Measurements from ENCODE around the gene C11orf16.
"Not testable (repeated sequence)": the region's sequence is repeated elsewhere in the genome, so short reads cannot be mapped to it uniquely, and the experiment has no call there.

Gene C11orf16

DNA sequence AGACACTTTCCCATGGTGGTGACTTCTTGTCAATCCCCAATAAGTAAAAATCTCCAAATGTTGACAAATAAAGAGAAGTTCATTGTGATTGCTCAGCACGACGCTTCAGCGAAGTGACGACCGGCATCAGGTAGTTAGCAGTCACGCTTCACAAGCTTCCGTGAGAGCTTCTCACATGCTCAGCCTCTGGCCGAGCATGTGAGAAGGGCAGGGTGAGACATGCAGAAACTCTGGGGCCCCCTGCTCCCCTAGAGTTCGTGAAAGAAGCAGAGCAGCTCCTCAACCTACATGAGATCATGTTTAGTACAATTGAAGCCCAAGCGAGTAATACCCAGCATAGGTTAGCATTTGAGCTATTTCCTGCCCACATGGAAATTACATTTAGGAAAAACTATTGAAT lies 4.4 kb upstream of the C11orf16 start:
- CTCF ChIA-PET: interaction anchor here (1.2 to 1.3 kb wide), 2 partner anchors 22 to 25 kb away, joined by 3 to 4 read pairs; no protein-coding TSS in a partner anchor
- no peak overlapping the region for H3K27ac ChIP-seq (ENCODE audit: extremely low read depth, low read depth, low read length)
- POLR2A ChIA-PET: no interaction called here

GRCh38 chr11:8935789-8936188 lies 3.0 kb upstream of the C11orf16 start:
- POLR2A ChIA-PET: interaction anchor here (1.3 to 1.5 kb wide), 2 partner anchors 22 to 24 kb away, joined by 3 to 4 read pairs; no protein-coding TSS in a partner anchor
- CTCF ChIA-PET; H3K9me3 ChIP-seq (ENCODE audit: control insufficient read depth, insufficient read depth, low read depth, low read length); H3K27ac ChIP-seq (ENCODE audit: extremely low read depth, low read depth, low read length); H3K4me1 ChIP-seq (ENCODE audit: control insufficient read depth, insufficient read depth, low read length); H3K4me3 ChIP-seq (ENCODE audit: low read depth, low read length); H3K36me3 ChIP-seq (ENCODE audit: control insufficient read depth in 2 of 2, insufficient read depth in 1 of 2, low read length in 2 of 2): not testable (repeated sequence)
- TF ChIP-seq ZNF121 (tag by site-specific recombination; IDR thresholded peaks at IDR 0.05): peak; percentile 78

More for the DNA sequence above, 4.4 kb upstream of the C11orf16 start:
- Histone ChIP-seq H3K4me3 (ENCODE audit: low read depth, low read length) (no peak overlapping the region), H3K36me3 (ENCODE audit: control insufficient read depth in 2 of 2, insufficient read depth in 1 of 2, low read length in 2 of 2) (no peaks in the 10 kb centered on the region), H3K9me3 (ENCODE audit: control insufficient read depth, insufficient read depth, low read depth, low read length) (no peaks in the 10 kb centered on the region), H3K4me1 (ENCODE audit: control insufficient read depth, insufficient read depth, low read length) (no peaks in the 10 kb centered on the region)
- no peak for TF ChIP-seq ZNF629 (tag by site-specific recombination; IDR thresholded peaks at IDR 0.05)

DNA sequence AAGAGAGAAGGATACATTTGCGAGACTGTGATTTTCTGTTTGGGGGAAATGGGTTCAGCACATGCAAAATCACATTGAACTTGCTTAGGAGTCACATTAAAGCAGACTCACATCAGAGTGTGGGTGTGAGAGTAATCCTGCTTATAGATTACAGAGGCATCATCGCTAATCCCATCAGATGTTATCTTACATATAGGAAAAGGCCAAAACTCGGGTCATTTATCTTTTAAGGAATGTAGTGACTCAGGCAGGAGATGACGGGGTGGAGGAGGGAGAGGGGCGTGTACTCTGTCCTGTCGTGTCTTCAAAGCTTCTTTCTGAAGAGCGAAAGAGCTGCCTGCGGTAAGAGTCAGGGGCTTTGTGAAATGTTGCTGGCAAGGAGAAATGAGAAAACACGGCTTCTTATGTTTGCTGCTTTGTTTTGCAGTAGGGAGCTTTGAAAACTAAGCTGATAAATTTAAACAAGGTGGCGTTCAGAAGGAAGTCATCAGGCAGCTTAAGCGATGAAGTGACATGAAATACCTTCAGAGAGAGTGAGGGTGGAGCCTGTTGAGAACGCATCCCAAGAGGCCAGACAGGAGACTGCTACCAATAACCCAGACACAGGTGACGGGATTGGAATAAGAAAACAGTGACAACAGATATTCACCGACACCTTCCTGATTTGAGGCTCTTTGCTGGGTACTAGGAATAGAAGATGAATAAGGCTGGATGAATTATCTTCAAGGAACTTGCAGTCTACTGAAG lies 2.2 kb upstream of the C11orf16 start:
- Histone ChIP-seq H3K36me3 (ENCODE audit: control insufficient read depth in 2 of 2, insufficient read depth in 1 of 2, low read length in 2 of 2) (no peaks in the 10 kb centered on the region), H3K4me3 (ENCODE audit: low read depth, low read length) (peak overlapping the region; percentile 13), H3K9me3 (ENCODE audit: control insufficient read depth, insufficient read depth, low read depth, low read length) (no peaks in the 10 kb centered on the region), H3K27ac (ENCODE audit: extremely low read depth, low read depth, low read length) (no peak overlapping the region), H3K4me1 (ENCODE audit: control insufficient read depth, insufficient read depth, low read length) (no peaks in the 10 kb centered on the region)
- POLR2A ChIA-PET: interaction anchor here (1.3 to 1.5 kb wide), 2 partner anchors 21 to 24 kb away, joined by 3 to 4 read pairs; no protein-coding TSS in a partner anchor
- CTCF ChIA-PET: interaction anchor here (0.7 kb wide), 1 partner anchor 31 kb away, joined by 3 read pairs; no protein-coding TSS in a partner anchor
- TF ChIP-seq ZFHX2 (tag by site-specific recombination; conservative IDR thresholded peaks at IDR 0.05) (peak; percentile 46), ZNF311 (tag by site-specific recombination; IDR thresholded peaks at IDR 0.05; ENCODE audit: borderline replicate concordance) (no peak), ZNF529 (tag by site-specific recombination; IDR thresholded peaks at IDR 0.05; ENCODE audit: insufficient replicate concordance) (no peak), PBX3 (CRISPR knock-in tag; IDR thresholded peaks at IDR 0.05) (no peak), KLF9 (tag by site-specific recombination; IDR thresholded peaks at IDR 0.05; ENCODE audit: low read depth) (0 out of 2 replicates have a peak, but pooled peaks have one; percentile 16), SP3 (tag by site-specific recombination; IDR thresholded peaks at IDR 0.05) (peak; percentile 37), ZNF146 (tag by site-specific recombination; IDR thresholded peaks at IDR 0.05) (no peak), ZNF48 (tag by site-specific recombination; IDR thresholded peaks at IDR 0.05) (no peak), ZNF302 (tag by site-specific recombination; IDR thresholded peaks at IDR 0.05; ENCODE audit: low read depth) (no peak), KLF10 (tag by site-specific recombination; IDR thresholded peaks at IDR 0.05) (peak; percentile 74), ZNF629 (tag by site-specific recombination; IDR thresholded peaks at IDR 0.05) (no peak), EGR2 (tag by site-specific recombination; IDR thresholded peaks at IDR 0.05; ENCODE audit: low read depth) (peak; percentile 53; the same call in 1 of the 2 replicates)
- TF ChIP-seq, protein P1, sequence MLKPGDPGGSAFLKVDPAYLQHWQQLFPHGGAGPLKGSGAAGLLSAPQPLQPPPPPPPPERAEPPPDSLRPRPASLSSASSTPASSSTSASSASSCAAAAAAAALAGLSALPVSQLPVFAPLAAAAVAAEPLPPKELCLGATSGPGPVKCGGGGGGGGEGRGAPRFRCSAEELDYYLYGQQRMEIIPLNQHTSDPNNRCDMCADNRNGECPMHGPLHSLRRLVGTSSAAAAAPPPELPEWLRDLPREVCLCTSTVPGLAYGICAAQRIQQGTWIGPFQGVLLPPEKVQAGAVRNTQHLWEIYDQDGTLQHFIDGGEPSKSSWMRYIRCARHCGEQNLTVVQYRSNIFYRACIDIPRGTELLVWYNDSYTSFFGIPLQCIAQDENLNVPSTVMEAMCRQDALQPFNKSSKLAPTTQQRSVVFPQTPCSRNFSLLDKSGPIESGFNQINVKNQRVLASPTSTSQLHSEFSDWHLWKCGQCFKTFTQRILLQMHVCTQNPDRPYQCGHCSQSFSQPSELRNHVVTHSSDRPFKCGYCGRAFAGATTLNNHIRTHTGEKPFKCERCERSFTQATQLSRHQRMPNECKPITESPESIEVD (tag by site-specific recombination; IDR thresholded peaks at IDR 0.05): no peak
- TF ChIP-seq, protein P2, sequence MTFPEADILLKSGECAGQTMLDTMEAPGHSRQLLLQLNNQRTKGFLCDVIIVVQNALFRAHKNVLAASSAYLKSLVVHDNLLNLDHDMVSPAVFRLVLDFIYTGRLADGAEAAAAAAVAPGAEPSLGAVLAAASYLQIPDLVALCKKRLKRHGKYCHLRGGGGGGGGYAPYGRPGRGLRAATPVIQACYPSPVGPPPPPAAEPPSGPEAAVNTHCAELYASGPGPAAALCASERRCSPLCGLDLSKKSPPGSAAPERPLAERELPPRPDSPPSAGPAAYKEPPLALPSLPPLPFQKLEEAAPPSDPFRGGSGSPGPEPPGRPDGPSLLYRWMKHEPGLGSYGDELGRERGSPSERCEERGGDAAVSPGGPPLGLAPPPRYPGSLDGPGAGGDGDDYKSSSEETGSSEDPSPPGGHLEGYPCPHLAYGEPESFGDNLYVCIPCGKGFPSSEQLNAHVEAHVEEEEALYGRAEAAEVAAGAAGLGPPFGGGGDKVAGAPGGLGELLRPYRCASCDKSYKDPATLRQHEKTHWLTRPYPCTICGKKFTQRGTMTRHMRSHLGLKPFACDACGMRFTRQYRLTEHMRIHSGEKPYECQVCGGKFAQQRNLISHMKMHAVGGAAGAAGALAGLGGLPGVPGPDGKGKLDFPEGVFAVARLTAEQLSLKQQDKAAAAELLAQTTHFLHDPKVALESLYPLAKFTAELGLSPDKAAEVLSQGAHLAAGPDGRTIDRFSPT (tag by site-specific recombination; IDR thresholded peaks at IDR 0.05): 0 out of 2 replicates have a peak, but pooled peaks have one; percentile 22
- TF ChIP-seq, protein P3, sequence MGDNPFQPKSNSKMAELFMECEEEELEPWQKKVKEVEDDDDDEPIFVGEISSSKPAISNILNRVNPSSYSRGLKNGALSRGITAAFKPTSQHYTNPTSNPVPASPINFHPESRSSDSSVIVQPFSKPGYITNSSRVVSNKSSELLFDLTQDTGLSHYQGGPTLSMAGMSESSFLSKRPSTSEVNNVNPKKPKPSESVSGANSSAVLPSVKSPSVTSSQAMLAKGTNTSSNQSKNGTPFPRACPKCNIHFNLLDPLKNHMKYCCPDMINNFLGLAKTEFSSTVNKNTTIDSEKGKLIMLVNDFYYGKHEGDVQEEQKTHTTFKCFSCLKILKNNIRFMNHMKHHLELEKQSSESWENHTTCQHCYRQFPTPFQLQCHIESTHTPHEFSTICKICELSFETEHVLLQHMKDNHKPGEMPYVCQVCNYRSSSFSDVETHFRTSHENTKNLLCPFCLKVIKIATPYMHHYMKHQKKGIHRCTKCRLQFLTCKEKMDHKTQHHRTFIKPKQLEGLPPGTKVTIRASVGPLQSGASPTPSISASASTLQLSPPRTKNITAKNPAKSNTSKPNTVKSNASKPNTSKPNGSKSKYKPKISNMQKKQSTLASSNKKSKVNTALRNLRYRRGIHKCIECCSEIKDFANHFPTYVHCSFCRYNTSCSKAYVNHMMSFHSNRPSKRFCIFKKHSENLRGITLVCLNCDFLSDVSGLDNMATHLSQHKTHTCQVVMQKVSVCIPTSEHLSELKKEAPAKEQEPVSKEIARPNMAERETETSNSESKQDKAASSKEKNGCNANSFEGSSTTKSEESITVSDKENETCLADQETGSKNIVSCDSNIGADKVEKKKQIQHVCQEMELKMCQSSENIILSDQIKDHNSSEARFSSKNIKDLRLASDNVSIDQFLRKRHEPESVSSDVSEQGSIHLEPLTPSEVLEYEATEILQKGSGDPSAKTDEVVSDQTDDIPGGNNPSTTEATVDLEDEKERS (tag by site-specific recombination; IDR thresholded peaks at IDR 0.05): no peak
- TF ChIP-seq, protein P4, sequence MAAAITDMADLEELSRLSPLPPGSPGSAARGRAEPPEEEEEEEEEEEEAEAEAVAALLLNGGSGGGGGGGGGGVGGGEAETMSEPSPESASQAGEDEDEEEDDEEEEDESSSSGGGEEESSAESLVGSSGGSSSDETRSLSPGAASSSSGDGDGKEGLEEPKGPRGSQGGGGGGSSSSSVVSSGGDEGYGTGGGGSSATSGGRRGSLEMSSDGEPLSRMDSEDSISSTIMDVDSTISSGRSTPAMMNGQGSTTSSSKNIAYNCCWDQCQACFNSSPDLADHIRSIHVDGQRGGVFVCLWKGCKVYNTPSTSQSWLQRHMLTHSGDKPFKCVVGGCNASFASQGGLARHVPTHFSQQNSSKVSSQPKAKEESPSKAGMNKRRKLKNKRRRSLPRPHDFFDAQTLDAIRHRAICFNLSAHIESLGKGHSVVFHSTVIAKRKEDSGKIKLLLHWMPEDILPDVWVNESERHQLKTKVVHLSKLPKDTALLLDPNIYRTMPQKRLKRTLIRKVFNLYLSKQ (tag by site-specific recombination; IDR thresholded peaks at IDR 0.05; ENCODE audit: borderline replicate concordance): no peak
- TF ChIP-seq, protein P5, sequence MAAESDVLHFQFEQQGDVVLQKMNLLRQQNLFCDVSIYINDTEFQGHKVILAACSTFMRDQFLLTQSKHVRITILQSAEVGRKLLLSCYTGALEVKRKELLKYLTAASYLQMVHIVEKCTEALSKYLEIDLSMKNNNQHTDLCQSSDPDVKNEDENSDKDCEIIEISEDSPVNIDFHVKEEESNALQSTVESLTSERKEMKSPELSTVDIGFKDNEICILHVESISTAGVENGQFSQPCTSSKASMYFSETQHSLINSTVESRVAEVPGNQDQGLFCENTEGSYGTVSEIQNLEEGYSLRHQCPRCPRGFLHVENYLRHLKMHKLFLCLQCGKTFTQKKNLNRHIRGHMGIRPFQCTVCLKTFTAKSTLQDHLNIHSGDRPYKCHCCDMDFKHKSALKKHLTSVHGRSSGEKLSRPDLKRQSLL (tag by site-specific recombination; IDR thresholded peaks at IDR 0.05): no peak

Data from HEK293 (cell line).